Fibroblast of mammary gland (primary cell): ENCODE results near the gene FBXL19.

ENCODE experiments used
- DNase-seq: peaks from one replicate; pipeline ENCODE4 v3.0.0-alpha.2; 2010; ENCODE audit warnings: low read depth
- H3K4me3 ChIP-seq: 2 replicates; pipeline ENCODE4 v1.5.1; 2011; ENCODE audit warnings: low read depth, mild to moderate bottlenecking, low read length, moderate library complexity; ENCODE audit not compliant: control insufficient read depth
- TF ChIP-seq, protein P1 (sequence below): conservative IDR thresholded peaks from 2 replicates; pipeline ENCODE4 v1.5.1; 2011; ENCODE audit warnings: low read depth, low read length, inconsistent platforms; ENCODE audit not compliant: control insufficient read depth, insufficient read depth

FBXL19 gene

GRCh38 chr16:30985401-30986128, 62.2 kb downstream of the FBXL19 start:
- TF ChIP-seq, protein P1, sequence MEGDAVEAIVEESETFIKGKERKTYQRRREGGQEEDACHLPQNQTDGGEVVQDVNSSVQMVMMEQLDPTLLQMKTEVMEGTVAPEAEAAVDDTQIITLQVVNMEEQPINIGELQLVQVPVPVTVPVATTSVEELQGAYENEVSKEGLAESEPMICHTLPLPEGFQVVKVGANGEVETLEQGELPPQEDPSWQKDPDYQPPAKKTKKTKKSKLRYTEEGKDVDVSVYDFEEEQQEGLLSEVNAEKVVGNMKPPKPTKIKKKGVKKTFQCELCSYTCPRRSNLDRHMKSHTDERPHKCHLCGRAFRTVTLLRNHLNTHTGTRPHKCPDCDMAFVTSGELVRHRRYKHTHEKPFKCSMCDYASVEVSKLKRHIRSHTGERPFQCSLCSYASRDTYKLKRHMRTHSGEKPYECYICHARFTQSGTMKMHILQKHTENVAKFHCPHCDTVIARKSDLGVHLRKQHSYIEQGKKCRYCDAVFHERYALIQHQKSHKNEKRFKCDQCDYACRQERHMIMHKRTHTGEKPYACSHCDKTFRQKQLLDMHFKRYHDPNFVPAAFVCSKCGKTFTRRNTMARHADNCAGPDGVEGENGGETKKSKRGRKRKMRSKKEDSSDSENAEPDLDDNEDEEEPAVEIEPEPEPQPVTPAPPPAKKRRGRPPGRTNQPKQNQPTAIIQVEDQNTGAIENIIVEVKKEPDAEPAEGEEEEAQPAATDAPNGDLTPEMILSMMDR = no peak
- peak overlapping the region; percentile 70 for H3K4me3 ChIP-seq
- peak; percentile 84 for DNase-seq

DNA sequence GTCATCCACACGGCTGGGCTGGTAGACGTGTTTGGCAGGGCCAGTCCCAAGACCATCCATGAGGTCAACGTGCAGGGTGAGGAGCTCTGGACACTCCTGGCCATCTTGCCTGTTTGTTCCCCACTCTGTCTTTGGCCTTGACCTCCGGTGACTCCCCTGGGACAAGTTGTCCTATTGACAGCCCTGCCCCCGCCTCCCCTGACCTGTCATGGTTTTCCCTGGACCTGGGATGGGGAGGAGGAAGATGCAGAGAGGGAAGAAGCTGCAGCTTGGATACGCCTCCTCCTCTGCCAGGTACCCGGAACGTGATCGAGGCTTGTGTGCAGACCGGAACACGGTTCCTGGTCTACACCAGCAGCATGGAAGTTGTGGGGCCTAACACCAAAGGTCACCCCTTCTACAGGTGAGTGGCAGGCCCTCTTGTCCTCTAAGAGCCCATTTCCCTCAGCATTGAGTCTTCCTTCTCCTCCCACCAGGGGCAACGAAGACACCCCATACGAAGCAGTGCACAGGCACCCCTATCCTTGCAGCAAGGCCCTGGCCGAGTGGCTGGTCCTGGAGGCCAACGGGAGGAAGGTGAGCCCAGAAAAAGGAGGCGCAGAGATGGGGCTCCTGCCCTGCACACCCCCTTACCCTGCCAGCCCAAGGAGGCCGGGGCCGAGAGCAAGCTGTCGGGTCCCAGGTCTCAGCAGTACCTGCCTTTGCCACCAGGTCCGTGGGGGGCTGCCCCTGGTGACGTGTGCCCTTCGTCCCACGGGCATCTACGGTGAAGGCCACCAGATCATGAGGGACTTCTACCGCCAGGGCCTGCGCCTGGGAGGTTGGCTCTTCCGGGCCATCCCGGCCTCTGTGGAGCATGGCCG, 63.0 kb downstream of the FBXL19 start:
- TF ChIP-seq, protein P1 = no peak
- no peak for DNase-seq
- H3K4me3 ChIP-seq = peak overlapping the region; percentile 70

GRCh38 chr16:30987581-30988190, 64.3 kb downstream of the FBXL19 start:
- no peak overlapping the region for H3K4me3 ChIP-seq
- TF ChIP-seq, protein P1 = no peak
- no peak for DNase-seq

DNA sequence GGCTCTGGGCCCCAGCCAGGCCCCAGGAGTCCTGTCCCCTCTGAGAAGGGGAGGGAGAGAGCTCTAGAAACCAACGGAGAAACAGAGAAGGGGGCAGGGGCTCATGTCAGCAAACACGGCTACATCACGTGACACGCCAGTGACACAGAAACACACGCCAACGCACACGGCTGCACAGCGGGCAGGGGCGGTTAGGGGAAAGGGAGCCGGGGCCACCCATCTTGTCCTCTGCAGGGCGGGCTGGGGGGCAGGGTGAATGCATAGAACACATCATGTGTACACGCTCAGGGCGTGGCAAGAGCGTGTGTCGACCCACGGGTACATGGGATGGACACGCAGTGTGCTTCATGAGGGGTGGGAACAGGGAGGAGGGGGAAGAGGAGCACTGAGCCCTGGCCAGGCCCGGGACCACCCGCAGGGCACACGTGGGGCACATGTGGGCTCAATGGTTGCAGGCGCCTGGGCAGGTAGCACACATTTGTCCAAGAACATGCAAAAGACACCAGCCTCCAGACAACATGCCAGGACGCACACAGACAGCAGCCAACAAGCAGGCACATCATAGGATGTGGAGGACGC, 66.2 kb downstream of the FBXL19 start:
- TF ChIP-seq, protein P1 = no peak
- H3K4me3 ChIP-seq = no peak overlapping the region
- DNase-seq = peak; percentile 25

DNA sequence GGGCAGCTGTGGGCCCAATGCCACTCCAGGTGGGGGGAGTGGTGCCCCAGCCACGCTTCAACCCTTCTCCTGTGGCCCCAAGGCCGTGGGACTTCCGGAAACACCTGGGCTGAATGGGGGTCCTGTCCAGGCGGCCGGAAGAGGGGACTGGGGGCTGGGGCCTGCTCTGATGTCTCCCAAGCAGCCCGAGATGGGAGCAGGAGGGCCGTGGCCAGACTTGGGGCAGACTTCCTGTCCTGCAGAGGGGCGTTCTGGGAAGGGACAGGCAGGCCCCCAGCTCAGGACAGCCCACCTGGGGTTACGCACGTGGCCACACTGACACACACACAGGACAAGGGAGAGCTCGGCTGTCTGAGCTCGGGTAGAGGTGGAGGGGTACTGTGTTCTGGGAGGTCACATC, 66.7 kb downstream of the FBXL19 start:
- TF ChIP-seq, protein P1 = no peak
- no peak for DNase-seq
- H3K4me3 ChIP-seq = no peak overlapping the region

DNA sequence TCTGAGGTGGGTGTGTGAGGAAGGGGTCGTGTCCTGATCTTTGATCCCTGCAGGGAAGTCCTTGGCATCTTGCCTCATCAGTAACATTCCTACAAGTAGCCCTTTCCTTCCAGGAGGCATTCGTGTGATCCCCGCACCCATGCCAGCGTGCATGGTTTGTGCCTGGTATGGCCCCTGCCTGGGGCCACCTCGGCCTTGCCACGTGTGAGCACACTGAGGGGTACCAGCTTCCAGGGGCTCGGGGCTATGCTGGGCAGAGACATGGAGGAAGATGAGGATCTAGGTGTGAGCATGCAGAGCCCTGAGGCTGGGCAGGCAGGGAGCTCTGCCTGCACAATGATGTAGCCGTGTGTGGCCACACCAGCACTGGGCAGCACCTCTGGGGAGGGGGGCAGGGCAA, 67.7 kb downstream of the FBXL19 start:
- no peak for DNase-seq
- H3K4me3 ChIP-seq = no peak overlapping the region
- TF ChIP-seq, protein P1 = no peak
